ENCODE measurements around the gene CREBBP.

The CREBBP gene

GRCh38 chr16:3846087-3846486 is 34.4 kb downstream of the CREBBP start:
- ChIA-PET CTCF (no interaction called here), POLR2A (no interaction called here)
- TF ChIP-seq CTBP1 (IDR thresholded peaks at IDR 0.05; ENCODE audit: borderline replicate concordance) (no peak), FOXM1 (IDR thresholded peaks at IDR 0.05; ENCODE audit: borderline replicate concordance) (no peak), NFRKB (IDR thresholded peaks at IDR 0.05) (no peak), ZNF384 (IDR thresholded peaks at IDR 0.05) (no peak), LEF1 (IDR thresholded peaks at IDR 0.05; ENCODE audit: borderline replicate concordance) (no peak), TARDBP (IDR thresholded peaks at IDR 0.05) (no peak), HDGF (IDR thresholded peaks at IDR 0.05; ENCODE audit: borderline replicate concordance) (no peak), FOXA1 (IDR thresholded peaks at IDR 0.05) (no peak), SP1 (IDR thresholded peaks at IDR 0.05) (no peak), SUZ12 (IDR thresholded peaks at IDR 0.05) (no peak), L3MBTL2 (conservative IDR thresholded peaks at IDR 0.05) (no peak), BHLHE40 (IDR thresholded peaks at IDR 0.05; ENCODE audit: borderline replicate concordance) (no peak), ARNT (IDR thresholded peaks at IDR 0.05) (no peak), FOXK2 (IDR thresholded peaks at IDR 0.05) (no peak), PKNOX1 (IDR thresholded peaks at IDR 0.05) (no peak), ELF4 (IDR thresholded peaks at IDR 0.05) (no peak)
- no peak for DNase-seq (ENCODE audit: extremely low spot score)

GRCh38 chr16:3842994-3843393 is 37.5 kb downstream of the CREBBP start:
- TF ChIP-seq ELF4 (IDR thresholded peaks at IDR 0.05): no peak
- TF ChIP-seq CTBP1 (IDR thresholded peaks at IDR 0.05; ENCODE audit: borderline replicate concordance): no peak
- TF ChIP-seq FOXA1 (IDR thresholded peaks at IDR 0.05): no peak
- no peak for TF ChIP-seq PKNOX1 (IDR thresholded peaks at IDR 0.05)
- no peak for TF ChIP-seq L3MBTL2 (conservative IDR thresholded peaks at IDR 0.05)
- POLR2A ChIA-PET: no interaction called here
- no peak for DNase-seq (ENCODE audit: extremely low spot score)
- CTCF ChIA-PET: no interaction called here

GRCh38 chr16:3841729-3842508 is 38.6 kb downstream of the CREBBP start:
- no peak for TF ChIP-seq CTBP1 (IDR thresholded peaks at IDR 0.05; ENCODE audit: borderline replicate concordance)
- TF ChIP-seq NFRKB (IDR thresholded peaks at IDR 0.05): no peak
- TF ChIP-seq FOXK2 (IDR thresholded peaks at IDR 0.05): no peak
- TF ChIP-seq ELF4 (IDR thresholded peaks at IDR 0.05): no peak
- TF ChIP-seq ARNT (IDR thresholded peaks at IDR 0.05): no peak
- no peak for TF ChIP-seq ZNF384 (IDR thresholded peaks at IDR 0.05)
- TF ChIP-seq L3MBTL2 (conservative IDR thresholded peaks at IDR 0.05): no peak
- TF ChIP-seq BHLHE40 (IDR thresholded peaks at IDR 0.05; ENCODE audit: borderline replicate concordance): no peak
- no peak for TF ChIP-seq SP1 (IDR thresholded peaks at IDR 0.05)
- TF ChIP-seq HDGF (IDR thresholded peaks at IDR 0.05; ENCODE audit: borderline replicate concordance): no peak
- TF ChIP-seq FOXA1 (IDR thresholded peaks at IDR 0.05): no peak
- DNase-seq (ENCODE audit: extremely low spot score): no peak
- ChIA-PET CTCF (no interaction called here), POLR2A (no interaction called here)

GRCh38 chr16:3839402-3840184 is 40.9 kb downstream of the CREBBP start:
- no peak for DNase-seq (ENCODE audit: extremely low spot score)
- POLR2A ChIA-PET: interaction anchor here (0.9 kb wide), 1 partner anchor 23 kb away, joined by 3 read pairs; no protein-coding TSS in a partner anchor
- CTCF ChIA-PET: no interaction called here
- no peak for TF ChIP-seq SUZ12 (IDR thresholded peaks at IDR 0.05)
- TF ChIP-seq LEF1 (IDR thresholded peaks at IDR 0.05; ENCODE audit: borderline replicate concordance): no peak
- TF ChIP-seq TARDBP (IDR thresholded peaks at IDR 0.05): no peak
- no peak for TF ChIP-seq L3MBTL2 (conservative IDR thresholded peaks at IDR 0.05)
- TF ChIP-seq FOXM1 (IDR thresholded peaks at IDR 0.05; ENCODE audit: borderline replicate concordance): no peak
- no peak for TF ChIP-seq ZNF384 (IDR thresholded peaks at IDR 0.05)
- no peak for TF ChIP-seq SP1 (IDR thresholded peaks at IDR 0.05)

GRCh38 chr16:3838600-3839401 is 41.7 kb downstream of the CREBBP start:
- ChIA-PET POLR2A (interaction anchor here (0.9 kb wide), 1 partner anchor 24 kb away, joined by 3 read pairs; no protein-coding TSS in a partner anchor), CTCF (no interaction called here)
- DNase-seq (ENCODE audit: extremely low spot score): no peak
- no peak for TF ChIP-seq LEF1 (IDR thresholded peaks at IDR 0.05; ENCODE audit: borderline replicate concordance)

GRCh38 chr16:3837851-3838586 is 42.5 kb downstream of the CREBBP start:
- CTCF ChIA-PET: interaction anchor here (1.1 kb wide), 1 partner anchor 10 kb away, joined by 3 read pairs; no protein-coding TSS in a partner anchor
- DNase-seq (ENCODE audit: extremely low spot score): no peak
- POLR2A ChIA-PET: no interaction called here
- TF ChIP-seq HDGF (IDR thresholded peaks at IDR 0.05; ENCODE audit: borderline replicate concordance): no peak
